ENCODE measurements around the gene PIH1D1.

PIH1D1 gene

DNA sequence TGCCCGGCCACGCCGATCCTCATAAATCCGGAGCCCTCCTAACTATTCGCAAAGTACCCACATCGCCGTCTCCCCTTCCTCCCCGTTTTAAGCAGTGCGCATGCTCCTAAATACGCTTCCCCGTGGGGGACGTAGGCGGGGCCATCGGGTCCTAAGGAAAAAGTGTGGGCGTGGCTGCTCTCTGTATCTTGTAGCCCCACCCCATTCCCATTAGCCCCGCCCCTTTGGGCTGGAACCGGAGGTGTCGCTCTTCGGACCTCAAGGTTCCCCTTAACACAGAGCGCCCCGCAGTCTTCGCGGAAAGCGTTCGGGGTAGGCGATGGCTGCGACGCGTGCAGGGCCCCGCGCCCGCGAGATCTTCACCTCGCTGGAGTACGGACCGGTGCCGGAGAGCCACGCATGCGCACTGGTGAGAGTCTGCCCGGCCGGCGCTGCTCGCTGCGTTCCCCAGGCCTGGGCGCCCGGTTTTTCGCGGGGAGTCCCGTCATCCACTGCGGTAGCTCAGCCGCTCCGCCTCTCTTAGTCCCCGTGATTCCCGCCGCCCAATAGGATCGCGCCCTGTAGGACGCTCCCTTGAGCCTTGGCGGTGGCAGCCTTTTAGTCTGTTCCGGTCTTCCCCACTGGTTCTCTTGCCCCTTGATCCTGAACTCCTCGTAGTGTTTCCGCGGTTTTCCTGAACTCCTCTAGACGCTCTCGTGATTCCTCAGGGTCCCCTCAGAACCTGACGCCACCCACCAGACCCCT lies 1.6 kb upstream of the PIH1D1 start, which contains the start of gene ALDH16A1:
Gene ALDH16A1, plus strand, starts transcription at position 213 of the 744 bp plus-strand sequence. Its CDS starts 107 bp downstream, at position 320.
- peaks cover 8% of the 10 kb centered on the region for H4K20me1 ChIP-seq (ENCODE audit: insufficient read depth, low read length, poor library complexity, severe bottlenecking)
- H3K36me3 ChIP-seq (ENCODE audit: insufficient read depth, low read length) = no peaks in the 10 kb centered on the region; the same call in 1 of the 2 replicates
- H3K27me3 ChIP-seq (ENCODE audit: insufficient read depth, low read length, poor library complexity, severe bottlenecking) = no peaks in the 10 kb centered on the region
- H3F3A ChIP-seq (ENCODE audit: low read depth) = no peaks in the 10 kb centered on the region
- H3K79me2 ChIP-seq (ENCODE audit: insufficient read depth, low read length) = peaks cover 50% of the 10 kb centered on the region
- peak within 1 kb of the TSS; percentile 82 for H2AFZ ChIP-seq (ENCODE audit: low read length)
- peaks cover 22% of the 10 kb centered on the region for H3K4me1 ChIP-seq (ENCODE audit: insufficient read depth, low read length, poor library complexity, severe bottlenecking)
- peak within 1 kb of the TSS; percentile 89 for H3K4me2 ChIP-seq (ENCODE audit: low read depth, low read length, poor library complexity, severe bottlenecking)
- no peaks in the 10 kb centered on the region for H3K9me3 ChIP-seq (ENCODE audit: insufficient read depth, low read depth, low read length)
- H3K9me2 ChIP-seq (replicated peaks; ENCODE audit: low read depth, low read length) = no peaks in the 10 kb centered on the region
- peak within 1 kb of the TSS; percentile 97 for H3K4me3 ChIP-seq (ENCODE audit: low read length, poor library complexity, severe bottlenecking)
- peak within 1 kb of the TSS; percentile 99 for H3K9ac ChIP-seq (ENCODE audit: low read depth, low read length, poor library complexity, severe bottlenecking)
- no peak for TF ChIP-seq EZH2phosphoT487 (IDR thresholded peaks at IDR 0.05; ENCODE audit: borderline replicate concordance)
- TF ChIP-seq, protein P1, sequence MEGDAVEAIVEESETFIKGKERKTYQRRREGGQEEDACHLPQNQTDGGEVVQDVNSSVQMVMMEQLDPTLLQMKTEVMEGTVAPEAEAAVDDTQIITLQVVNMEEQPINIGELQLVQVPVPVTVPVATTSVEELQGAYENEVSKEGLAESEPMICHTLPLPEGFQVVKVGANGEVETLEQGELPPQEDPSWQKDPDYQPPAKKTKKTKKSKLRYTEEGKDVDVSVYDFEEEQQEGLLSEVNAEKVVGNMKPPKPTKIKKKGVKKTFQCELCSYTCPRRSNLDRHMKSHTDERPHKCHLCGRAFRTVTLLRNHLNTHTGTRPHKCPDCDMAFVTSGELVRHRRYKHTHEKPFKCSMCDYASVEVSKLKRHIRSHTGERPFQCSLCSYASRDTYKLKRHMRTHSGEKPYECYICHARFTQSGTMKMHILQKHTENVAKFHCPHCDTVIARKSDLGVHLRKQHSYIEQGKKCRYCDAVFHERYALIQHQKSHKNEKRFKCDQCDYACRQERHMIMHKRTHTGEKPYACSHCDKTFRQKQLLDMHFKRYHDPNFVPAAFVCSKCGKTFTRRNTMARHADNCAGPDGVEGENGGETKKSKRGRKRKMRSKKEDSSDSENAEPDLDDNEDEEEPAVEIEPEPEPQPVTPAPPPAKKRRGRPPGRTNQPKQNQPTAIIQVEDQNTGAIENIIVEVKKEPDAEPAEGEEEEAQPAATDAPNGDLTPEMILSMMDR (conservative IDR thresholded peaks at IDR 0.05; ENCODE audit: low read length) = no peak

DNA sequence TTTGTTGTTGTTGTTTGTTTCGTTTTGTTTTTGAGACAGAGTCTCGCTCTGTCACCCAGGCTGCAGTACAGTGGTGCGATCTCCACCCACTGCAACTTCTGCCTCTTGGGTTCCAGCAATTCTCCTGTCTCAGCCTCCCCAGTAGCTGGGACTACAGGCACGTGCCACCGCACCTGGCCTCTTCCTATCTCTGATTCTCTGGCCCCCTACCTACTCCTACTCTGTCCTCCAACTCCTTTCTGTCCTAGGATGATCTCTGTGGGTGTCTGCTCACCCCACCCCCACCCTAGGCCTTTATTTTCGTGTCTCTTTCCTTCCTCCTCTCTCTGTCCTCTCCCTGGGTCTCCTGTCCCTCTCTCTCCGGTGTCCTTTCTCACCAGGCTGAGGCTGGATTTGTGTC lies 1.2 kb downstream of the PIH1D1 start:
- H3K4me2 ChIP-seq (ENCODE audit: low read depth, low read length, poor library complexity, severe bottlenecking) = peak overlapping the region; percentile 89
- peak overlapping the region; percentile 99 for H3K9ac ChIP-seq (ENCODE audit: low read depth, low read length, poor library complexity, severe bottlenecking)
- TF ChIP-seq, protein P1 (conservative IDR thresholded peaks at IDR 0.05; ENCODE audit: low read length) = no peak
- no peak for TF ChIP-seq EZH2phosphoT487 (IDR thresholded peaks at IDR 0.05; ENCODE audit: borderline replicate concordance)

DNA sequence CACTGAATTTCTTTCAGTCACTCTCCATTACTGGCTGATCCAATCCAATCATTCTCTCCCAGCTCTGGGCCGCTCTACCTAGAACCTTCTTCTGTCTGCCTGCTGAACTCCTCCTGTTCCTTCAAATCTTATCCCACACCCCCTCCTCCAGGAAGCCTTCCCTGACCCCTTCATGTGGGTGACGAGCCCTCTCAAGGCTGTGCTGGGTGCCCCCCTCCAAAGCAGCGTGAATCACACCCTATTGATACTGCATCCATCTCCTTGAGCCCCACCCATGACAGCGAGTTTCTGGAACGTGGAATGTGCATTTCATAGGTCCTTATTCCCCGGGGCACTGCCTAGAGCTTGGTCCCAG lies 3.2 kb downstream of the PIH1D1 start:
- peaks cover 19% of the 10 kb centered on the region for H3K4me1 ChIP-seq (ENCODE audit: insufficient read depth, low read length, poor library complexity, severe bottlenecking)
- H3K9me2 ChIP-seq (replicated peaks; ENCODE audit: low read depth, low read length) = no peaks in the 10 kb centered on the region
- H3K9ac ChIP-seq (ENCODE audit: low read depth, low read length, poor library complexity, severe bottlenecking) = no peak overlapping the region
- H3K36me3 ChIP-seq (ENCODE audit: insufficient read depth, low read length) = no peaks in the 10 kb centered on the region; the same call in 1 of the 2 replicates
- no peak overlapping the region for H2AFZ ChIP-seq (ENCODE audit: low read length)
- peak overlapping the region; percentile 8 for H3K4me2 ChIP-seq (ENCODE audit: low read depth, low read length, poor library complexity, severe bottlenecking)
- H4K20me1 ChIP-seq (ENCODE audit: insufficient read depth, low read length, poor library complexity, severe bottlenecking) = peaks cover 22% of the 10 kb centered on the region
- H3K9me3 ChIP-seq (ENCODE audit: insufficient read depth, low read depth, low read length) = no peaks in the 10 kb centered on the region
- TF ChIP-seq EZH2phosphoT487 (IDR thresholded peaks at IDR 0.05; ENCODE audit: borderline replicate concordance) = no peak
- TF ChIP-seq, protein P1 (conservative IDR thresholded peaks at IDR 0.05; ENCODE audit: low read length) = no peak
- H3K79me2 ChIP-seq (ENCODE audit: insufficient read depth, low read length) = peaks cover 40% of the 10 kb centered on the region
- H3F3A ChIP-seq (ENCODE audit: low read depth) = peaks cover 8% of the 10 kb centered on the region; the same call in 1 of the 2 replicates
- H3K4me3 ChIP-seq (ENCODE audit: low read length, poor library complexity, severe bottlenecking) = no peak overlapping the region
- H3K27me3 ChIP-seq (ENCODE audit: insufficient read depth, low read length, poor library complexity, severe bottlenecking) = no peaks in the 10 kb centered on the region

More for the DNA sequence above, 1.2 kb downstream of the PIH1D1 start:
- Histone ChIP-seq H3F3A (ENCODE audit: low read depth) (peaks cover 3% of the 10 kb centered on the region; the same call in 1 of the 2 replicates), H3K9me3 (ENCODE audit: insufficient read depth, low read depth, low read length) (no peaks in the 10 kb centered on the region), H3K36me3 (ENCODE audit: insufficient read depth, low read length) (no peaks in the 10 kb centered on the region; the same call in 1 of the 2 replicates), H2AFZ (ENCODE audit: low read length) (no peak overlapping the region), H3K4me3 (ENCODE audit: low read length, poor library complexity, severe bottlenecking) (peak overlapping the region; percentile 97), H3K79me2 (ENCODE audit: insufficient read depth, low read length) (peaks cover 53% of the 10 kb centered on the region), H4K20me1 (ENCODE audit: insufficient read depth, low read length, poor library complexity, severe bottlenecking) (peaks cover 22% of the 10 kb centered on the region), H3K27me3 (ENCODE audit: insufficient read depth, low read length, poor library complexity, severe bottlenecking) (no peaks in the 10 kb centered on the region), H3K9me2 (replicated peaks; ENCODE audit: low read depth, low read length) (no peaks in the 10 kb centered on the region), H3K4me1 (ENCODE audit: insufficient read depth, low read length, poor library complexity, severe bottlenecking) (peaks cover 20% of the 10 kb centered on the region)

All from Loucy (cell line).